Hepatocyte (in vitro differentiated cells): ENCODE measurements around the gene MACIR.

Experiments used
- CTCF ChIP-seq: fragments of 200-600 bp; sonication (generic); IDR thresholded peaks from 2 replicates; pipeline ENCODE4 v1.5.1; 2016; ENCODE audit warnings: antibody characterized with exemption, mild to moderate bottlenecking; ENCODE audit not compliant: poor library complexity
- EZH2 ChIP-seq: fragments of 200-600 bp; sonication (generic); IDR thresholded peaks from 2 replicates; pipeline ENCODE4 v1.6.1; 2016; ENCODE audit warnings: antibody characterized with exemption, mild to moderate bottlenecking, borderline replicate concordance

DNA sequence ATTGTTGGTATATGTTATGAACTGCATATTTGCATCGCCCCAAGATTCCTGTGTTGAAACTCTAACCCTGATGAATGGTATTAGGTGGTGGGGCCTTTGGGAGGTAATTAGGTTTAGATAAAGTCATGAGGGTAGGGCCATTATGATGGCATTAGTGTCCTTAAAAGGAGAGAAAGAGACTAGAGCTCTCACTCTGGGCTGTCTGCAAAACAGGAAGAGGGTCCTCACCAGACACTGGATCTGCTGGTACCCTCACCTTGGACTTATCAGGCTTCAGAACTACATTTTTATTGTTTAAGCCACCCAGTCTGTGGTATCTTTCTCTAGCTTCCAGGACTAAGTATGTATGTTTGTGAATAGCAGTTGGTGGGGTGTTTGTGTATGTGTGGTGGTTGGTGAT lies 68.9 kb downstream of the MACIR start:
- TF ChIP-seq EZH2 (no peak), CTCF (no peak)
